ENCODE measurements around the gene PCDH1.

PCDH1 gene

DNA sequence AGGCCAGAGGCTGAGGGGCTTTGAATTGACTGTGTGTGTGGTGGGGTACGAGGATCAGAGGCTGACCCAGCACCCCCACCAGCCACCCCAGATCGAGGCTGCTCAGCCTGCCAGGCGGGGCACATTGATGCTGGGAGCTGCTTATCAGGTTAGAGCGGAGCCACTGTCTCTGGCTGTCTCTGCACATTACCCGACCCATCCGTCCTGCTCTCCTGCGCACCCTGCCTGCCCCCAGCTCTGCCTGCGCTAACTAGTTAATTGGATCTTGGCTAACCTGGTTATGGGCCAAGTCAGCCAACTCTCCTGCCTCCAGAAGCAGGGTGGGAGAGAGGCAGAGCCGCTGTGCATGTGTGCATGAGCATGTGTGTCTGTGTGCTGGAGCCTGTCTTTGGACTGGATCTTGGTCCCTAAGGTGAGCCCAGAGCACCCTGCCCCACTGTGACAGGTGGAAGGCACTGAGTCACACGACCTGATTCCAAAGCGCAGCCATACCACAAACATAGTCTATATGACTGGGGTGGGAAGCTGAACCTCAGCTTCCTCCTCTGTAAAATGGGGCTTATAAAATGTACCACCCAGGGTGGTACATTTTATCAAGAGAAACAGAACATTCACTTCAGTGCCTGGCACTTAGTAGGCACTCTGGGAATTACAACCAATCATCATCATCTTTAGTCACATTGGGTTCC lies 39.7 kb downstream of the PCDH1 start:
- TF ChIP-seq TAF1 (IDR thresholded peaks at IDR 0.05; ENCODE audit: borderline replicate concordance, insufficient read depth, low read length) = no peak
- TF ChIP-seq SIN3A (IDR thresholded peaks at IDR 0.05; ENCODE audit: borderline replicate concordance, insufficient read depth, low read length) = no peak
- no peak for TF ChIP-seq FOXP2 (optimal IDR thresholded peaks at IDR 0.05; ENCODE audit: borderline replicate concordance, extremely low read depth, extremely low read length, insufficient read depth)
- TF ChIP-seq POLR2AphosphoS5 (IDR thresholded peaks at IDR 0.05; ENCODE audit: low read depth, low read length) = no peak

DNA sequence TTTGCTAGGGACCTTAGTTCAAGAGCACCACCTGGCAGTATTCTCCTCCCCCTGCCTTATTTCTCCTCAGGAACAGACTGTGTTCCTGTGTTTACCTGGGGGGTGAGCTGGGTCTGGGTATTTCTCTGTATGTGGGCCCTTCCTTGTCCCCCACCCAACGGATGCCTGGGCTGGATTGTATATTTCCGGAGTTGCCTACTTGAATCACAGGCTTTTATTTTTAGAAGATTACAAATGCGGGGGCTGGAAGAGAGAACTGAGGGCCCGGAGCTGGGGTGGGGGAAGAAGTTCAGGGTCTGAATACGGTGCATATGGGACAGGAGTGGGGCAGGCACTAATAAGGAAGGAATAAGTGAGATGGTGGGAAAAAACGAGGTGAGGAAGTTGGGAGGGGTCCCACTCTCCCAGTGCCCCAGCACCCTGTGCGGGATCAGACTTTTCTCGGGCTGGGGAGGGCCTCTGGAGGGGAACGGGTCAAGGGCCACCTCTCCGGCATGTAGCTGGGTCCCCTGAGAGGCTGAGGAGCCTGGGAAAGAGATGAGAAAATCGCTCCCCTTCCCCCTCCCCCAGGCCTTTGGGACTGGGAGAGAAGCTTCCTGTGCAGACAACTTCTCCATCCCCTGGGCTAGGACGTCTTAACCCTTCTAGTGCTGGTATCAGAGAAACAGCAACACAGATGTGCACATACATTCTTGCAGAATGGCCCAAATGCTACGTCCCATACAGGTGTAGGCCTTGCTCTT lies 42.1 kb downstream of the PCDH1 start:
- TF ChIP-seq SIN3A (IDR thresholded peaks at IDR 0.05; ENCODE audit: borderline replicate concordance, insufficient read depth, low read length) = no peak
- TF ChIP-seq POLR2AphosphoS5 (IDR thresholded peaks at IDR 0.05; ENCODE audit: low read depth, low read length) = no peak
- no peak for TF ChIP-seq TAF1 (IDR thresholded peaks at IDR 0.05; ENCODE audit: borderline replicate concordance, insufficient read depth, low read length)
- no peak for TF ChIP-seq REST (IDR thresholded peaks at IDR 0.05; ENCODE audit: insufficient read depth in 1 of 2, low read depth in 2 of 2, low read length in 2 of 2)
- no peak for TF ChIP-seq FOXP2 (optimal IDR thresholded peaks at IDR 0.05; ENCODE audit: borderline replicate concordance, extremely low read depth, extremely low read length, insufficient read depth)

GRCh38 chr5:141834331-141834730 lies 43.9 kb downstream of the PCDH1 start:
- TF ChIP-seq POLR2AphosphoS5 (IDR thresholded peaks at IDR 0.05; ENCODE audit: low read depth, low read length) (no peak), FOXP2 (optimal IDR thresholded peaks at IDR 0.05; ENCODE audit: borderline replicate concordance, extremely low read depth, extremely low read length, insufficient read depth) (no peak), REST (IDR thresholded peaks at IDR 0.05; ENCODE audit: insufficient read depth in 1 of 2, low read depth in 2 of 2, low read length in 2 of 2) (peak; percentile 71 to 90), TAF1 (IDR thresholded peaks at IDR 0.05; ENCODE audit: borderline replicate concordance, insufficient read depth, low read length) (no peak), SIN3A (IDR thresholded peaks at IDR 0.05; ENCODE audit: borderline replicate concordance, insufficient read depth, low read length) (no peak)

- TF ChIP-seq FOXP2 (optimal IDR thresholded peaks at IDR 0.05; ENCODE audit: borderline replicate concordance, extremely low read depth, extremely low read length, insufficient read depth) (no peak), TAF1 (IDR thresholded peaks at IDR 0.05; ENCODE audit: borderline replicate concordance, insufficient read depth, low read length) (no peak), POLR2AphosphoS5 (IDR thresholded peaks at IDR 0.05; ENCODE audit: low read depth, low read length) (no peak), SIN3A (IDR thresholded peaks at IDR 0.05; ENCODE audit: borderline replicate concordance, insufficient read depth, low read length) (no peak), REST (IDR thresholded peaks at IDR 0.05; ENCODE audit: insufficient read depth in 1 of 2, low read depth in 2 of 2, low read length in 2 of 2) (no peak)
Observed at GRCh38 chr5:141832131-141832530, 46.1 kb downstream of the PCDH1 start.

GRCh38 chr5:141828162-141828561 lies 50.0 kb downstream of the PCDH1 start:
- TF ChIP-seq FOXP2 (optimal IDR thresholded peaks at IDR 0.05; ENCODE audit: borderline replicate concordance, extremely low read depth, extremely low read length, insufficient read depth) (no peak), TAF1 (IDR thresholded peaks at IDR 0.05; ENCODE audit: borderline replicate concordance, insufficient read depth, low read length) (no peak), SIN3A (IDR thresholded peaks at IDR 0.05; ENCODE audit: borderline replicate concordance, insufficient read depth, low read length) (no peak), REST (IDR thresholded peaks at IDR 0.05; ENCODE audit: insufficient read depth in 1 of 2, low read depth in 2 of 2, low read length in 2 of 2) (no peak), POLR2AphosphoS5 (IDR thresholded peaks at IDR 0.05; ENCODE audit: low read depth, low read length) (no peak)
